GM19328 (cell line): ENCODE results near the gene PPP2R5A.

ENCODE experiments used
- ATAC-seq: cut with Tn5 transposase; IDR thresholded peaks from one replicate; pipeline ENCODE4 v1.9.1; 2021; ENCODE audit warnings: mild to moderate bottlenecking, moderate library complexity; ENCODE audit not compliant: unreplicated experiment

Gene PPP2R5A

DNA sequence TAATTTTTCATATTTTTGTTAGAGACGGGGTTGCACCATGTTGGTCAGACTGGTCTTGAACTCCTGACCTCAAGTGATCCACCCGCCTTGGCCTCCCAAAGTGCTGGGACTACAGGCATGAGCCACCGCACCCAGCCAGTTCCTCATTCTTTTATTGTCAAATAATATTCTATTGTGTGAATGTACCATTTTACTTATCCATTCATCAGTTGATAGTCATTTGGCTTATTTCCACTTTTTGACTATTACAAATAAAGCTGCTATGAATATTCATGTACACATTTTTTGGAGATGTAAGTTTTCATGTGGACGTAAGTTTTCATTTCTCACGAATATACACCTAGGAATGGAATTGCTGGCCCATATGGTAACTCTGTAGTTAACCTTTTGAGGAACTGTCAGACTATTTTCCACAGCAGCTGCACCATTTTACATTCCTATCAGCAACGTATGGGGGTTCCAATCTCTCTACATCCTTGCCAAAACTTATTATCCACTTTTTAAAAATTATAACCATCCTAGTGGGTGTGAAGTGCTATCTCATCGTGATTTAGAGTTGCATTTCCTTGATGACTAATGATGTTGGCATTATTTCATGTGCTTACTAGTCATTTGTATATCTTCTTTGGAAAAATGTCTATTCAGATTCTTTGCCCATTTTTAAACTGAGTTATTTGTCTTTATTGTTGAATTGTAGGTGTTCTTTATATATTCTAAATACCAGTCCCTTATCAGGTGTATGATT lies 116.8 kb downstream of the PPP2R5A start:
- ATAC-seq: no peak

DNA sequence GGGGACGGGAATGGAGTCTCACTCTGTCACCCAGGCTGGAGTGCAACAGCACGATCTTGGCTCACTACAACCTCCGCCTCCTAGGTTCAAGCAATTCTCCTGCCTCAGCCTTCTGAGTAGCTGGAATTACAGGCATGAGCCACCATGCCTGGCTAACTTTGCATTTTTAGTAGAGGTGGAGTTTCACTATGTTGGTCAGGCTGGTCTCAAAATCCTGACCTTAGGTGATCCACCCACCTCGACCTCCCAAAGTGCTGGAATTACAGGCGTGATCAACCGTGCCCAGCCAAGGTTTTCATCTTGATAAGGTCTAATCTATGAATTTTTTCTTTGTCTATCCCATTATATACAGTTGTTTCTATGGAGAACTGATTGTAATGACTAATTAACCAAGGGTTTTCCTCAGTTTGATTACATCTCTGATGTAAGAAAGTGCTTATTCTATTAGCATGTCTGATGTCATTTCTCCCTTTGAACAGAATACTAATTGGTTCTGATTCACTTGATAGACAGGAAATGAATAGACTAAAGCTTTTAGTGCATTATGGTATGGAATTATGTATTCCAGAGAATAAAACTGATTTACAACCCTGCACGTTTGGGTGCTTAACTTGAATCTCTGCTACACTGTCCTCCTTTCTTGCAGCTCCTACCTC lies 117.6 kb downstream of the PPP2R5A start:
- ATAC-seq: no peak

DNA sequence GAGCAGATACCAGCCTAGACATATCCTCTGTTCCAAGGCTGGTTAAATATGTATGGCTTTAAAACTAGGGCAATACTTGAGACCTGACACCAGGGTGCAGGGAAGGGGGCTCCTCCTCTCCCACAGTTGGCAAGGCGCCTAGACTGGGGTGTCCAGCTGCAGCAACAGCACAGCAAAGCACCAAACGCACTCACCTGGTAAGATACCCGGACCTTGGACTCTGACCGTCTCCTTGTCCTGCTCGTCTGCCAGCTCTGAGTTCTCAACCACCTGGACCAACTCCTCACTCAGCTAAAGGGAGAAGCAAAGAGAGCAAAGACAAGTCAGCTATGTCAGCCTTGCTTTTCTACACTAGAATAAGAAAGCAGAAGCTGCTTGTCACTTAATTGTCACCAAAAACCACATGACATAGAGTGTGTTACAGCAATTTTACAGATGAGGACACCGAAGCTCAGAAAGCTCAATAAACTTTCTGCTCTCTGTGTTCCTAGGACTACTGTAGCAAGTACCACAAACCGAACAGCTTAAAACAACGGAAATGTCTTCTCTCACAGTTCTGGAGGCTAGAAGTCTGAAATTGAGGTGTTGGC lies 125.1 kb downstream of the PPP2R5A start:
- ATAC-seq: no peak
